ENCODE data around the gene SLC35E3.

SLC35E3 gene

GRCh38 chr12:68745904-68746571 is at the start of gene SLC35E3:
Gene SLC35E3 (plus strand): TSS chr12:68746176. CDS start chr12:68746378, 202 bp downstream.
- peak; percentile 92 for DNase-seq (ENCODE audit: low spot score)

GRCh38 chr12:68699486-68699885 is 46.5 kb upstream of the SLC35E3 start:
- DNase-seq (ENCODE audit: low spot score): no peak

GRCh38 chr12:68727776-68728175 is 18.2 kb upstream of the SLC35E3 start:
- DNase-seq (ENCODE audit: low spot score): no peak

GRCh38 chr12:68733661-68734071 is 12.3 kb upstream of the SLC35E3 start:
- DNase-seq (ENCODE audit: low spot score): no peak

- no peak for DNase-seq (ENCODE audit: low spot score)
Measured at GRCh38 chr12:68739891-68740290, 6.1 kb upstream of the SLC35E3 start.

GRCh38 chr12:68743356-68743755 is 2.6 kb upstream of the SLC35E3 start:
- DNase-seq (ENCODE audit: low spot score): no peak

GRCh38 chr12:68745376-68745903 is 536 bp upstream of the SLC35E3 start:
- no peak for DNase-seq (ENCODE audit: low spot score)

- DNase-seq (ENCODE audit: low spot score): peak; percentile 27
Measured at GRCh38 chr12:68746572-68747180, 700 bp downstream of the SLC35E3 start.

- DNase-seq (ENCODE audit: low spot score): no peak
Measured at GRCh38 chr12:68749443-68749842, 3.5 kb downstream of the SLC35E3 start.

GRCh38 chr12:68749861-68750260 is 3.9 kb downstream of the SLC35E3 start:
- DNase-seq (ENCODE audit: low spot score): no peak

GRCh38 chr12:68750506-68750905 is 4.5 kb downstream of the SLC35E3 start:
- no peak for DNase-seq (ENCODE audit: low spot score)

GRCh38 chr12:68755536-68756243 is 9.7 kb downstream of the SLC35E3 start:
- no peak for DNase-seq (ENCODE audit: low spot score)

GRCh38 chr12:68759852-68760251 is 13.9 kb downstream of the SLC35E3 start:
- DNase-seq (ENCODE audit: low spot score): no peak

- no peak for DNase-seq (ENCODE audit: low spot score)
Measured at GRCh38 chr12:68760806-68761441, 14.9 kb downstream of the SLC35E3 start.

GRCh38 chr12:68761442-68761812 is 15.5 kb downstream of the SLC35E3 start:
- no peak for DNase-seq (ENCODE audit: low spot score)

GRCh38 chr12:68761901-68762630 is 16.1 kb downstream of the SLC35E3 start:
- DNase-seq (ENCODE audit: low spot score): no peak

- no peak for DNase-seq (ENCODE audit: low spot score)
Measured at GRCh38 chr12:68762691-68763090, 16.7 kb downstream of the SLC35E3 start.

GRCh38 chr12:68765696-68766095 is 19.7 kb downstream of the SLC35E3 start:
- no peak for DNase-seq (ENCODE audit: low spot score)

GRCh38 chr12:68766646-68767045 is 20.7 kb downstream of the SLC35E3 start:
- no peak for DNase-seq (ENCODE audit: low spot score)

GRCh38 chr12:68767191-68767590 is 21.2 kb downstream of the SLC35E3 start:
- no peak for DNase-seq (ENCODE audit: low spot score)

GRCh38 chr12:68768431-68768939 is 22.5 kb downstream of the SLC35E3 start:
- DNase-seq (ENCODE audit: low spot score): no peak

GRCh38 chr12:68769941-68770340 is 24.0 kb downstream of the SLC35E3 start:
- DNase-seq (ENCODE audit: low spot score): no peak

Measured in hematopoietic multipotent progenitor cell treated with erythropoietin and hydrocortisone succinate and interleukin-3 and kit ligand, for 17 days (in vitro differentiated cells).